ENCODE results near the gene ATG5.

Gene ATG5

DNA sequence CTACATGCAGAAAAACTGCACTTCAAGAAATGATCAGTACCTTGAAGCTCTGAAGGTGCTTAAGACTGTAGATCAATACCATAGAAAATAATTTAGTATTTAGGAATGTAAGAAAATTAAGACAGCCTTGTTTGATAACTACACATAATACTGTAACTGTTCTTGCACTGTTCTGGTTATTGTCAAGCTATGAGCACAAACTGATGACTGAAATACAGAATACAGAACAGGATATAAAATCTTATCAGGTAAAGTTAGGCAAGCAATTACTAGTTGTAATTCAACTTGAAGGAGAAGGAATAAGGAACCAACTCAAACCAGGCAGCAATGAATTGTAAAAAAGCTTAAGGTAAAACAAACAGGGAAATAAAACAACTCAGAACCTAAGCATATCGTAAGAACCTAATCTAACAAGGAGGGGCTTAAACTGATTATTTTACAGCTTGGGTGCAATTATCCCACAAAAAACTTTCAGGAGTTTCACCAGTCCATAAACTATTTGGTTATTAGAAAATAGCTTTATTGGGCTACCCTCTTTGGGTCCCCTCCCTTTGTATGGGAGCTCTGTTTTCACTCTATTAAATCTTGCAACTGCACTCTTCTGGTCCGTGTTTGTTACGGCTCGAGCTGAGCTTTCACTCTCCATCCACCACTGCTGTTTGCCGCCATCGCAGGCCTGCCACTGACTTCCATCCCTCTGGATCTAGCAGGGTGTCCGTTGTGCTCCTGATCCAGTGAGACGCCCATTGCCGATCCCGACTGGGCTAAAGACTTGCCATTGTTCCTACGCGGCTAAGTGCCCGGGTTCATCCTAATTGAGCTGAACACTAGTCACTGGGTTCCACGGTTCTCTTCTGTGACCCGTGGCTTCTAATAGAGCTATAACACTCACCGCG is 97.7 kb downstream of the ATG5 start:
- Histone ChIP-seq H3K79me2 (ENCODE audit: control insufficient read depth, insufficient read depth, low read length, poor library complexity) (no peaks in the 10 kb centered on the region), H4K8ac (ENCODE audit: low read depth, low read length) (no peak overlapping the region), H3K9ac (ENCODE audit: low read length) (no peak overlapping the region), H3K27me3 (ENCODE audit: insufficient read depth, low read length) (no peaks in the 10 kb centered on the region), H2BK12ac (ENCODE audit: low read length) (no peak overlapping the region), H3K18ac (ENCODE audit: low read length) (no peak overlapping the region), H3K23ac (ENCODE audit: low read length) (no peak overlapping the region), H3K36me3 (ENCODE audit: control insufficient read depth in 1 of 2, insufficient read depth in 2 of 2, low read length in 2 of 2) (peaks cover 0 to 7% of the 10 kb centered on the region in 2 experiments), H4K91ac (ENCODE audit: low read depth, low read length) (no peak overlapping the region), H2AK5ac (ENCODE audit: low read length) (no peak overlapping the region), H3K79me1 (ENCODE audit: low read length) (no peaks in the 10 kb centered on the region), H3K4me1 (ENCODE audit: control insufficient read depth in 1 of 2, insufficient read depth in 2 of 2, low read length in 2 of 2) (no peaks in the 10 kb centered on the region), H3K27ac (ENCODE audit: low read depth, low read length) (no peak overlapping the region), H3K4me3 (ENCODE audit: low read depth, low read length) (no peak overlapping the region), H2AFZ (ENCODE audit: insufficient read depth, low read length, poor library complexity) (no peak overlapping the region), H2BK5ac (ENCODE audit: low read depth, low read length, poor library complexity) (no peak overlapping the region), H4K12ac (ENCODE audit: low read depth, low read length) (no peak overlapping the region), H3K4ac (ENCODE audit: low read depth, low read length) (no peak overlapping the region), H2BK120ac (ENCODE audit: insufficient read depth, low read length, poor library complexity) (no peak overlapping the region), H3K14ac (ENCODE audit: low read length) (no peak overlapping the region), H3K9me3 (ENCODE audit: insufficient read depth, low read depth, low read length) (no peaks in the 10 kb centered on the region), H3K4me2 (ENCODE audit: low read length) (no peak overlapping the region)
- no peak for DNase-seq
- WGBS (ENCODE audit: extremely low coverage, insufficient coverage, insufficient read length), result no CpG with 5 or more reads among the region's 17 CpGs

DNA sequence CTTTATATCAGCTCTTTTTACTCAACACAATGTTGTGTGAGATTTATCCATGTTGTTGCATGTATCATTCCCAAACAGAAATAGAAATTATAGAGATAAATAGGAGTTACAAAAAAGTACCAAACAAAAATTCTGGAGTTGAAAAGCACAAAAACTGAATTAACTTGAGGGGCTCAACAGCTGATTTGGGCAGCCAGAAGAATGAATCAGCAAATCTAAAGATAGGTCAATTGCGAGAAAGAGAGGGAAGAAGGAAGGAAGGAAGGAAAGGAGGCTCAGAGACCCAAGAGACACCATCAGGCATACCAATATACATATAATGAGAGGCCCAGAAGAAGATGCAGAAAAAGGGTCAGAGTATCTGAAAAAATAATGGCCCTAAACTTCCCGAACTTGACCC is 98.9 kb downstream of the ATG5 start:
- no peak overlapping the region for H3K27ac ChIP-seq (ENCODE audit: low read depth, low read length)
- H3K4ac ChIP-seq (ENCODE audit: low read depth, low read length), result no peak overlapping the region
- no peak for DNase-seq
- no peak overlapping the region for H2BK12ac ChIP-seq (ENCODE audit: low read length)
- no peak overlapping the region for H2AK5ac ChIP-seq (ENCODE audit: low read length)
- no peaks in the 10 kb centered on the region for H3K4me1 ChIP-seq (ENCODE audit: control insufficient read depth in 1 of 2, insufficient read depth in 2 of 2, low read length in 2 of 2)
- H3K27me3 ChIP-seq (ENCODE audit: insufficient read depth, low read length), result no peaks in the 10 kb centered on the region
- no peak overlapping the region for H3K14ac ChIP-seq (ENCODE audit: low read length)
- H2BK120ac ChIP-seq (ENCODE audit: insufficient read depth, low read length, poor library complexity), result no peak overlapping the region
- no peak overlapping the region for H2AFZ ChIP-seq (ENCODE audit: insufficient read depth, low read length, poor library complexity)
- no peak overlapping the region for H3K4me3 ChIP-seq (ENCODE audit: low read depth, low read length)
- no peak overlapping the region for H3K18ac ChIP-seq (ENCODE audit: low read length)
- peaks cover 0 to 7% of the 10 kb centered on the region in 2 experiments for H3K36me3 ChIP-seq (ENCODE audit: control insufficient read depth in 1 of 2, insufficient read depth in 2 of 2, low read length in 2 of 2)
- no peak overlapping the region for H3K23ac ChIP-seq (ENCODE audit: low read length)
- H3K79me1 ChIP-seq (ENCODE audit: low read length), result no peaks in the 10 kb centered on the region
- H2BK5ac ChIP-seq (ENCODE audit: low read depth, low read length, poor library complexity), result no peak overlapping the region
- H3K4me2 ChIP-seq (ENCODE audit: low read length), result no peak overlapping the region
- H4K91ac ChIP-seq (ENCODE audit: low read depth, low read length), result no peak overlapping the region
- H4K8ac ChIP-seq (ENCODE audit: low read depth, low read length), result no peak overlapping the region
- no peaks in the 10 kb centered on the region for H3K79me2 ChIP-seq (ENCODE audit: control insufficient read depth, insufficient read depth, low read length, poor library complexity)
- WGBS (ENCODE audit: extremely low coverage, insufficient coverage, insufficient read length), result no CpG with 5 or more reads among the region's 2 CpGs
- H3K9ac ChIP-seq (ENCODE audit: low read length), result no peak overlapping the region
- no peak overlapping the region for H4K12ac ChIP-seq (ENCODE audit: low read depth, low read length)
- H3K9me3 ChIP-seq (ENCODE audit: insufficient read depth, low read depth, low read length), result no peaks in the 10 kb centered on the region

DNA sequence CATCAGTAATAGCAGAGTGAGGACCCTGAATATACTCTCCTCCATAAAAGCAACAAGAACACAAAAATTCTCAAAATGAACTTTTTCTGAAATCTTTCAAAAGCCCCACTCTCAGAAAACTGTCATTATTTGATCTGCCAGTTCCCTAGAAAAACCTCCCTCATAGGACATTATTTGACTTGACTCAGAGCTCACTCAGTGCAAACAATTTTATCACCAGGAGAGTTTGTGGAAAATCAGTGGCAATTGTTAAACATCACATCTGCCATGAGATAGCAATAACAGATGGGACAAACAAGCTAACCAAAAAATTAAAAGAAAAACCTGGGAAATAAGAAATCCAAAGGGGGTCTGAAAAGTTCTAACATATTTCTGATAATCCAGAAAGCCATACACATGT is 100.0 kb downstream of the ATG5 start:
- no peaks in the 10 kb centered on the region for H3K9me3 ChIP-seq (ENCODE audit: insufficient read depth, low read depth, low read length)

GRCh38 chr6:106223300-106223930 is 102.1 kb downstream of the ATG5 start:
- Histone ChIP-seq H2BK120ac (ENCODE audit: insufficient read depth, low read length, poor library complexity) (no peak overlapping the region), H3K36me3 (ENCODE audit: control insufficient read depth in 1 of 2, insufficient read depth in 2 of 2, low read length in 2 of 2) (peaks cover 0 to 7% of the 10 kb centered on the region in 2 experiments), H3K14ac (ENCODE audit: low read length) (no peak overlapping the region), H2AK5ac (ENCODE audit: low read length) (no peak overlapping the region), H3K27ac (ENCODE audit: low read depth, low read length) (no peak overlapping the region), H3K18ac (ENCODE audit: low read length) (no peak overlapping the region), H3K4ac (ENCODE audit: low read depth, low read length) (no peak overlapping the region), H3K23ac (ENCODE audit: low read length) (no peak overlapping the region), H3K79me2 (ENCODE audit: control insufficient read depth, insufficient read depth, low read length, poor library complexity) (no peaks in the 10 kb centered on the region), H3K9me3 (ENCODE audit: insufficient read depth, low read depth, low read length) (no peaks in the 10 kb centered on the region), H3K4me1 (ENCODE audit: control insufficient read depth in 1 of 2, insufficient read depth in 2 of 2, low read length in 2 of 2) (no peaks in the 10 kb centered on the region), H3K27me3 (ENCODE audit: insufficient read depth, low read length) (no peaks in the 10 kb centered on the region), H4K91ac (ENCODE audit: low read depth, low read length) (no peak overlapping the region), H3K79me1 (ENCODE audit: low read length) (no peaks in the 10 kb centered on the region), H3K4me2 (ENCODE audit: low read length) (no peak overlapping the region), H2AFZ (ENCODE audit: insufficient read depth, low read length, poor library complexity) (no peak overlapping the region), H3K4me3 (ENCODE audit: low read depth, low read length) (no peak overlapping the region), H2BK5ac (ENCODE audit: low read depth, low read length, poor library complexity) (no peak overlapping the region), H4K8ac (ENCODE audit: low read depth, low read length) (no peak overlapping the region), H3K9ac (ENCODE audit: low read length) (no peak overlapping the region), H4K12ac (ENCODE audit: low read depth, low read length) (no peak overlapping the region), H2BK12ac (ENCODE audit: low read length) (no peak overlapping the region)
- peak; percentile 73 to 91 for DNase-seq
- no CpG with 5 or more reads among the region's 2 CpGs for WGBS (ENCODE audit: extremely low coverage, insufficient coverage, insufficient read length)

More for the DNA sequence above, 100.0 kb downstream of the ATG5 start:
- Histone ChIP-seq H3K4me1 (ENCODE audit: control insufficient read depth in 1 of 2, insufficient read depth in 2 of 2, low read length in 2 of 2) (no peaks in the 10 kb centered on the region), H2BK12ac (ENCODE audit: low read length) (no peak overlapping the region), H2AK5ac (ENCODE audit: low read length) (no peak overlapping the region), H3K23ac (ENCODE audit: low read length) (no peak overlapping the region), H4K8ac (ENCODE audit: low read depth, low read length) (no peak overlapping the region), H3K79me1 (ENCODE audit: low read length) (no peaks in the 10 kb centered on the region), H4K91ac (ENCODE audit: low read depth, low read length) (no peak overlapping the region), H3K79me2 (ENCODE audit: control insufficient read depth, insufficient read depth, low read length, poor library complexity) (no peaks in the 10 kb centered on the region), H2BK5ac (ENCODE audit: low read depth, low read length, poor library complexity) (no peak overlapping the region), H2AFZ (ENCODE audit: insufficient read depth, low read length, poor library complexity) (no peak overlapping the region), H3K27ac (ENCODE audit: low read depth, low read length) (no peak overlapping the region), H3K4ac (ENCODE audit: low read depth, low read length) (no peak overlapping the region), H3K14ac (ENCODE audit: low read length) (no peak overlapping the region), H3K36me3 (ENCODE audit: control insufficient read depth in 1 of 2, insufficient read depth in 2 of 2, low read length in 2 of 2) (peaks cover 0 to 7% of the 10 kb centered on the region in 2 experiments), H3K18ac (ENCODE audit: low read length) (no peak overlapping the region), H3K9ac (ENCODE audit: low read length) (no peak overlapping the region), H3K4me2 (ENCODE audit: low read length) (no peak overlapping the region), H3K4me3 (ENCODE audit: low read depth, low read length) (no peak overlapping the region), H3K27me3 (ENCODE audit: insufficient read depth, low read length) (no peaks in the 10 kb centered on the region), H2BK120ac (ENCODE audit: insufficient read depth, low read length, poor library complexity) (no peak overlapping the region), H4K12ac (ENCODE audit: low read depth, low read length) (no peak overlapping the region)
- DNase-seq, result no peak

Measured in trophoblast cell (in vitro differentiated cells and primary cell).